H1 (cell line): Measurements from ENCODE around the gene DDR1. TPM values are rescaled to one million over a fixed set of nuclear protein-coding genes. Genes with fewer than 3 reads are reported as not detected.

Experiments used
- HDAC2 ChIP-seq, 2 experiments: fragments of 300-600 bp in 1 of 2; sonication (generic) in 1 of 2; IDR thresholded peaks; 2 replicates each; pipeline ENCODE4 v1.6.1; 2011 to 2012; ENCODE audit warnings: low read depth in 2 of 2, low read length in 2 of 2, mild to moderate bottlenecking in 2 of 2, moderate library complexity in 2 of 2, borderline replicate concordance in 1 of 2, inconsistent platforms in 1 of 2
- MAX ChIP-seq: IDR thresholded peaks from 2 replicates; pipeline ENCODE4 v1.6.1; 2012; ENCODE audit warnings: inconsistent platforms
- POLR2A ChIP-seq, 2 experiments: IDR thresholded peaks; 1 replicate in 1 of 2; 2 replicates in 1 of 2; pipeline ENCODE4 v1.6.1; 2011; ENCODE audit warnings: low read depth in 2 of 2, low read length in 2 of 2, mild to moderate bottlenecking in 2 of 2; ENCODE audit errors: control extremely low read depth in 1 of 2
- TAF1 ChIP-seq: IDR thresholded peaks from 2 replicates; pipeline ENCODE4 v1.6.1; 2011; ENCODE audit warnings: mild to moderate bottlenecking, low read depth, low read length
- TAF7 ChIP-seq: optimal IDR thresholded peaks from 2 replicates; pipeline ENCODE3; 2011; ENCODE audit warnings: low read depth, mild to moderate bottlenecking, inconsistent platforms, low read length, moderate library complexity, borderline replicate concordance
- polyA plus RNA-seq, 7 experiments: library from polyadenylated mRNA; depleted of rRNA in 3 of 7; stranded (reverse) in 5 of 7; unstranded in 2 of 7; fragments of >200 nt in 5 of 7; fragments of 200-250 nt in 2 of 7; gene quantifications; 1 replicate in 5 of 7; 2 replicates in 1 of 7; 4 replicates in 1 of 7; pipeline versions ENCODE4 v1.2.1 to v1.2.3, GENCODE V29; 2011 to 2013; ENCODE audit warnings: missing spikeins in 2 of 7, mixed read lengths in 2 of 7
- total RNA-seq: library from RNA; stranded (reverse); fragmentation: NEBNext Ultra II Directional; extraction: Animal tissue kit (Norgen Biotek cat#: 25700); gene quantifications from 2 replicates; pipeline ENCODE4 v1.2.1, GENCODE V29; 2021

Gene DDR1
- total and polyA plus RNA-seq, 2 of the 8 experiments (the other 6 are each of a cell fraction or from before 2014, with no cell fraction given): 99.4 to 181 TPM

- TF ChIP-seq POLR2A (IDR thresholded peaks at IDR 0.05; ENCODE audit: control extremely low read depth in 1 of 2, low read depth in 2 of 2, low read length in 2 of 2) (peak; percentile 74 to 89), HDAC2 (IDR thresholded peaks at IDR 0.05; ENCODE audit: borderline replicate concordance in 1 of 2, low read depth in 2 of 2, low read length in 2 of 2) (no peak; a peak in 1 of 4 replicates), TAF1 (peak; percentile 20; the same call in 1 of the 2 replicates), MAX (peak; percentile 32; the same call in 1 of the 2 replicates), TAF7 (peak; percentile 50)
These were observed 36.3 kb upstream of the DDR1 start (continued) for GRCh38 chr6:30847971-30848436.
